Measurements from ENCODE around the gene CCDC136.

GRCh38 chr7:128742206-128742605, 49.6 kb upstream of the CCDC136 start:
- TF ChIP-seq CTCF (IDR thresholded peaks at IDR 0.05) (no peak), EP300 (IDR thresholded peaks at IDR 0.05; ENCODE audit: borderline replicate concordance in 1 of 2, low read depth in 1 of 2, low read length in 1 of 2) (no peak), RAD21 (IDR thresholded peaks at IDR 0.05; ENCODE audit: low read length) (no peak), EZH2phosphoT487 (IDR thresholded peaks at IDR 0.05; ENCODE audit: borderline replicate concordance, low read depth) (no peak), CHD2 (IDR thresholded peaks at IDR 0.05; ENCODE audit: low read length, partially characterized antibody) (no peak), FOXM1 (IDR thresholded peaks at IDR 0.05; ENCODE audit: low read depth) (no peak), YY1 (IDR thresholded peaks at IDR 0.05; ENCODE audit: low read depth) (no peak), TCF12 (IDR thresholded peaks at IDR 0.05) (peak; percentile 49; the same call in 1 of the 2 replicates), GATA2 (CRISPR knock-in tag; IDR thresholded peaks at IDR 0.05) (no peak), MAX (IDR thresholded peaks at IDR 0.05; ENCODE audit: low read depth) (no peak), TEAD4 (IDR thresholded peaks at IDR 0.05; ENCODE audit: borderline replicate concordance, insufficient read depth) (no peak)
